Mesodermal cell (in vitro differentiated cells): Measurements from ENCODE around the gene PPP4C.
A peak's percentile ranks its signal among the peaks of the same experiment; 100 is the strongest.

Experiments
- H3K27ac ChIP-seq: 2 replicates; pipeline ENCODE4 v1.7.0; 2013; ENCODE audit warnings: mild to moderate bottlenecking, low read depth, low read length, moderate library complexity; ENCODE audit not compliant: severe bottlenecking
- H3K36me3 ChIP-seq: 2 replicates; pipeline ENCODE4 v1.7.1; 2013; ENCODE audit warnings: mild to moderate bottlenecking, low read length, moderate library complexity; ENCODE audit not compliant: control insufficient read depth, insufficient read depth
- H3K4me1 ChIP-seq: one replicate; pipeline ENCODE4 v1.7.1; 2013; ENCODE audit warnings: mild to moderate bottlenecking, low read length; ENCODE audit not compliant: insufficient read depth, control insufficient read depth, poor library complexity, severe bottlenecking
- H3K4me3 ChIP-seq: 2 replicates; pipeline ENCODE4 v1.7.0; 2013; ENCODE audit warnings: low read length, control low read depth, mild to moderate bottlenecking; ENCODE audit not compliant: insufficient read depth, poor library complexity, severe bottlenecking; ENCODE audit errors: extremely low read depth
- H3K9me3 ChIP-seq: 2 replicates; pipeline ENCODE4 v1.7.1; 2013; ENCODE audit warnings: mild to moderate bottlenecking, low read length, moderate library complexity; ENCODE audit not compliant: control insufficient read depth
- WGBS, 2 experiments: methylation state at CpG; one replicate each; pipeline ENCODE4 v1.1.5; 2013; ENCODE audit warnings: missing lambda C conversion rate in 2 of 2; ENCODE audit not compliant: insufficient coverage in 2 of 2; 5-methylcytosine and 5-hydroxymethylcytosine counted together

The PPP4C gene

GRCh38 chr16:30060346-30060745, 15.4 kb upstream of the PPP4C start:
- Histone ChIP-seq H3K36me3 (peaks cover 40% of the 10 kb centered on the region), H3K4me3 (no peak overlapping the region), H3K27ac (no peak overlapping the region), H3K4me1 (peaks cover 9% of the 10 kb centered on the region), H3K9me3 (no peaks in the 10 kb centered on the region)
- 100% methylated on average over 4 of the region's 4 CpGs for WGBS, 2 experiments

GRCh38 chr16:30060836-30061554, 14.8 kb upstream of the PPP4C start:
- no peaks in the 10 kb centered on the region for H3K9me3 ChIP-seq
- H3K4me3 ChIP-seq = no peak overlapping the region
- peaks cover 9% of the 10 kb centered on the region for H3K4me1 ChIP-seq
- no peak overlapping the region for H3K27ac ChIP-seq
- 82 to 92% methylated on average over 2 of the region's 2 CpGs for WGBS, 2 experiments
- H3K36me3 ChIP-seq = peaks cover 40% of the 10 kb centered on the region

DNA sequence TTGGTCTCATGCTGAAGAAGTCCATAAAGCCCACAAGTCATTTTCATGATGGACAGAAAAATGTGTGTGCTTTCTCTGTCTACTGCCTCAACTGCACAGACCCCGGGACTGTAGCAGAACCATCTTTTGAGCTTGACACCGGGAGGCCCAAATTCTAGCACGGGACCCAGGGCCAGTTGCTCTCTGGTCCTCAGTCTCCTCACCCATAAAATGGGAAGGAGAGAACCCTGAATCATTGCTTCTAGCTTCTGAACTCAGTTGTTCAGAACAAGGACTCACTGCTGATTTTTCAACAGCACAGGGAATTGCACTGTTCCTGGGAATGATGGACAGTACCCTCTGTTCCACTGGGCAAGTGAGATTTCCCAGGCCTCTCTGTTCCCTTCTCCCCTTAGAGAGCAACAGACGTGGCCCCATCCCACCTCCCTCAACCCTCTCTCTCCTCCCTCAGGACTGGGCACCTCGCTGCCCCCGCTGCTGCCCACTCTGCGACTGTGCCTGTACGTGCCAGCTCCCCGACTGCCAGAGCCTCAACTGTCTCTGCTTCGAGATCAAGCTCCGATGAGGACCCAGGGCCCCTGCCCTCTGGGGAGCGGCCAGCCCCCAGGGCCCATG, 12.4 kb upstream of the PPP4C start:
- peaks cover 18% of the 10 kb centered on the region for H3K4me1 ChIP-seq
- no peaks in the 10 kb centered on the region for H3K9me3 ChIP-seq
- WGBS, 2 experiments = 60 to 62% methylated on average over 7 to 11 of the region's 12 CpGs
- H3K36me3 ChIP-seq = peaks cover 45% of the 10 kb centered on the region
- peak overlapping the region; percentile 97 for H3K4me3 ChIP-seq
- H3K27ac ChIP-seq = peak overlapping the region; percentile 99

GRCh38 chr16:30063893-30064728, 11.7 kb upstream of the PPP4C start:
- Histone ChIP-seq H3K9me3 (no peaks in the 10 kb centered on the region), H3K4me3 (peak overlapping the region; percentile 97), H3K27ac (peak overlapping the region; percentile 99), H3K36me3 (peaks cover 46% of the 10 kb centered on the region), H3K4me1 (peaks cover 24% of the 10 kb centered on the region)
- 5 to 6% methylated on average over 9 to 17 of the region's 27 CpGs for WGBS, 2 experiments

- peaks cover 30% of the 10 kb centered on the region for H3K4me1 ChIP-seq
- WGBS, 2 experiments = 0 to 1% methylated on average over 17 of the region's 25 CpGs
These were observed 11.1 kb upstream of the PPP4C start for GRCh38 chr16:30064729-30065101.

GRCh38 chr16:30065102-30065942, 10.5 kb upstream of the PPP4C start, which contains the start of gene ALDOA:
Gene ALDOA, plus strand, starts transcription at chr16:30065760. Its CDS starts 1,138 bp downstream, at chr16:30066898.
- peak within 1 kb of the TSS; percentile 99 for H3K27ac ChIP-seq
- peaks cover 31% of the 10 kb centered on the region for H3K4me1 ChIP-seq
- H3K9me3 ChIP-seq = no peaks in the 10 kb centered on the region
- peaks cover 49% of the 10 kb centered on the region for H3K36me3 ChIP-seq
- WGBS, 2 experiments = 0% methylated on average over 67 to 71 of the region's 99 CpGs
- peak within 1 kb of the TSS; percentile 97 for H3K4me3 ChIP-seq

More at GRCh38 chr16:30064729-30065101, 11.1 kb upstream of the PPP4C start:
- Histone ChIP-seq H3K27ac (peak overlapping the region; percentile 99), H3K36me3 (peaks cover 49% of the 10 kb centered on the region), H3K4me3 (peak overlapping the region; percentile 97), H3K9me3 (no peaks in the 10 kb centered on the region)

DNA sequence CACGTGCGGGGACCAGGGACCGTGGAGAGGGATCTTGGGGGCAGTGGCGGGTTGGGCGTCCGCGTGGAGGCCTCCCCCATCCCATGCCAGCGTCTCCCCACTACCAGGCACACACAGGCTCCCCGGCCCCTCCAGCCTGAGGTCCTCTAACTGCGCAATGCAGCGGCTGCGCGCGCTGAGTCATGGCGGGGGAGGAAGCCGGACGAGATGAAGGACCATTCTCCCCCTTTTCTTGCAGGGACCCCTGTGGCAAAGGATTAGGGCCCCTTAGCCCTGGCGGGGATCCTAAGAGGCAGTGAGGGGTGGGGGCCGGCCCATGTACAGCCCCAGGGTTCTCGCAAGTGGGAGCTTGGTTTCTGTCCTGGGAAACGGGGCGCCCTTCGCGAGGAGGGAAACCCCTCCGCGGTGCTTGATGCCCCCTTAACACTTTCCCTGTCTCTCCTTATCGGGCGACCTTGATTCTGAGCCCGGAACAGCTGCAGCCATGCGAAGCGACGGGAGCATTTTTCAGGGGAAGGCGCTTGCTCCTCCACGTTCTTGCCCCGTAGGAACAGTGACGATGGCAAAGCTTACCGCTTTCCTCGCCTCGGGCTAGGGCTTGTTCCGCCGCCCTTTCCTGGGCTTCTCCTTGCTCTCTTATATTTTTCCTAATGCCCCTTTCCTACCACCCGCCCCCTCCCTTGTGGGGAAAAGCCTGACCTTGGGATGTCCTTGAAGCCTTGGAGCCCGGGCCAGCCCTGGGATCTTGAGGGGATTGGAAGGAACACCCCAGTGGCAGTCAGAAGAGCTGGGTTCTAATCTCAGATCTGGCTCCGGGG, 9.6 kb upstream of the PPP4C start:
- H3K27ac ChIP-seq = peak overlapping the region; percentile 99
- no peaks in the 10 kb centered on the region for H3K9me3 ChIP-seq
- peak overlapping the region; percentile 97 for H3K4me3 ChIP-seq
- H3K36me3 ChIP-seq = peaks cover 49% of the 10 kb centered on the region
- H3K4me1 ChIP-seq = peaks cover 31% of the 10 kb centered on the region
- 1 to 2% methylated on average over 28 to 29 of the region's 44 CpGs for WGBS, 2 experiments

- Histone ChIP-seq H3K9me3 (no peaks in the 10 kb centered on the region), H3K36me3 (peaks cover 55% of the 10 kb centered on the region), H3K4me1 (peaks cover 31% of the 10 kb centered on the region), H3K27ac (no peak overlapping the region), H3K4me3 (peak overlapping the region; percentile 97)
- 79 to 82% methylated on average over 19 to 21 of the region's 21 CpGs for WGBS, 2 experiments
These were observed 8.8 kb upstream of the PPP4C start for GRCh38 chr16:30066761-30067583.

- H3K4me3 ChIP-seq = peak overlapping the region; percentile 97
- H3K27ac ChIP-seq = no peak overlapping the region
- H3K9me3 ChIP-seq = no peaks in the 10 kb centered on the region
- 94 to 96% methylated on average over 3 to 5 of the region's 6 CpGs for WGBS, 2 experiments
- peaks cover 60% of the 10 kb centered on the region for H3K36me3 ChIP-seq
- H3K4me1 ChIP-seq = peaks cover 31% of the 10 kb centered on the region
These were observed 8.2 kb upstream of the PPP4C start for GRCh38 chr16:30067584-30067916.
